ENCODE results near the gene AGBL4. TPM values are rescaled to one million over a fixed set of nuclear protein-coding genes. Genes with fewer than 3 reads are reported as not detected.

Gene AGBL4
- total RNA-seq, 1 donor from 2014 or later: not detected

DNA sequence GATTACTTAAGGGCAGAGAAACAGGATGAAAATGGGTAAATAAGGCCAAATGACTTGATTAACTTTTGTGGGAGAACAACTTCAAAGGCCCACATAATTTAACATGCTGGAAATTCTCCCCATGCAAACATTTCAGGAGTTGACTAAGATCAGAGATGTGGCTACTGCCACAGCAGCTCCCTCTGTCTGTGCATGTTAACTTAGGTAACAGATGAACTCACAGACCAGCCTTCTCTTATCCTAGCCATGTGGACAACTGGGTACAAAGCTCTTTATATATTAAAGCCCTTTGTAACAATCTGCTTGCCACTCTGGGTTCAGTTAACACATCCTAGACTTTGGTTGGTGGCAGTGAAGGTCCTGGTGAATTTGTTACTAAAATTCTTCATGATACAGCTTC is 1280.3 kb downstream of the AGBL4 start:
- H3K27ac Mint-ChIP-seq (ENCODE audit: unreplicated experiment): no peak overlapping the region
- DNase-seq (ENCODE audit: extremely low spot score, unreplicated experiment): no peak
- no peaks in the 10 kb centered on the region for H3K36me3 Mint-ChIP-seq (ENCODE audit: unreplicated experiment)
- peaks cover 5% of the 10 kb centered on the region for H3K9me3 Mint-ChIP-seq (ENCODE audit: unreplicated experiment)
- H3K4me1 Mint-ChIP-seq (ENCODE audit: unreplicated experiment): no peaks in the 10 kb centered on the region
- no peaks in the 10 kb centered on the region for H3K27me3 Mint-ChIP-seq (ENCODE audit: unreplicated experiment)
- TF ChIP-seq, protein P1, sequence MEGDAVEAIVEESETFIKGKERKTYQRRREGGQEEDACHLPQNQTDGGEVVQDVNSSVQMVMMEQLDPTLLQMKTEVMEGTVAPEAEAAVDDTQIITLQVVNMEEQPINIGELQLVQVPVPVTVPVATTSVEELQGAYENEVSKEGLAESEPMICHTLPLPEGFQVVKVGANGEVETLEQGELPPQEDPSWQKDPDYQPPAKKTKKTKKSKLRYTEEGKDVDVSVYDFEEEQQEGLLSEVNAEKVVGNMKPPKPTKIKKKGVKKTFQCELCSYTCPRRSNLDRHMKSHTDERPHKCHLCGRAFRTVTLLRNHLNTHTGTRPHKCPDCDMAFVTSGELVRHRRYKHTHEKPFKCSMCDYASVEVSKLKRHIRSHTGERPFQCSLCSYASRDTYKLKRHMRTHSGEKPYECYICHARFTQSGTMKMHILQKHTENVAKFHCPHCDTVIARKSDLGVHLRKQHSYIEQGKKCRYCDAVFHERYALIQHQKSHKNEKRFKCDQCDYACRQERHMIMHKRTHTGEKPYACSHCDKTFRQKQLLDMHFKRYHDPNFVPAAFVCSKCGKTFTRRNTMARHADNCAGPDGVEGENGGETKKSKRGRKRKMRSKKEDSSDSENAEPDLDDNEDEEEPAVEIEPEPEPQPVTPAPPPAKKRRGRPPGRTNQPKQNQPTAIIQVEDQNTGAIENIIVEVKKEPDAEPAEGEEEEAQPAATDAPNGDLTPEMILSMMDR (IDR thresholded peaks at IDR 0.05): no peak
- H3K4me3 Mint-ChIP-seq (ENCODE audit: unreplicated experiment): no peak overlapping the region

DNA sequence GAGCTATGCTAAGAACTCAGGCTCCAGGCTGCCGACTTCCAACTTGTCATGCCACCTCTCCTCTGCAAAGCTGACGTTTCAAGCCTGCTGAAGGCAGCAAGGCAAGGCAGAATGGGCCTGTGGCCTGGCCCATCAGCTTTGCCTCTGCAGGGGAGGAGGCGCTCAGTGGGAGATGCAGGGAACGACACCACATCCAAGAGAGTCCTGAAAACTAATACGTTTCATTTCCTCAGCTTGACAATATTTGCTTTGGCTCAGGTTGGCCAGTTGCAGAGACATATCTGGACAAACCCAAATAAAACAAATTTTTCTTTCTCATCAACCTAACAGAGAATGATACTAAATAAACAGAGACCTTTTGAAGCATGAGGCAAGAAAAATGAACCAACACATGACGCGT is 1282.4 kb downstream of the AGBL4 start:
- Mint-ChIP-seq H3K4me3 (ENCODE audit: unreplicated experiment) (no peak overlapping the region), H3K27ac (ENCODE audit: unreplicated experiment) (no peak overlapping the region), H3K4me1 (ENCODE audit: unreplicated experiment) (no peaks in the 10 kb centered on the region), H3K27me3 (ENCODE audit: unreplicated experiment) (no peaks in the 10 kb centered on the region), H3K9me3 (ENCODE audit: unreplicated experiment) (peaks cover 5% of the 10 kb centered on the region), H3K36me3 (ENCODE audit: unreplicated experiment) (no peaks in the 10 kb centered on the region)
- DNase-seq (ENCODE audit: extremely low spot score, unreplicated experiment): no peak
- TF ChIP-seq, protein P1 (IDR thresholded peaks at IDR 0.05): no peak

DNA sequence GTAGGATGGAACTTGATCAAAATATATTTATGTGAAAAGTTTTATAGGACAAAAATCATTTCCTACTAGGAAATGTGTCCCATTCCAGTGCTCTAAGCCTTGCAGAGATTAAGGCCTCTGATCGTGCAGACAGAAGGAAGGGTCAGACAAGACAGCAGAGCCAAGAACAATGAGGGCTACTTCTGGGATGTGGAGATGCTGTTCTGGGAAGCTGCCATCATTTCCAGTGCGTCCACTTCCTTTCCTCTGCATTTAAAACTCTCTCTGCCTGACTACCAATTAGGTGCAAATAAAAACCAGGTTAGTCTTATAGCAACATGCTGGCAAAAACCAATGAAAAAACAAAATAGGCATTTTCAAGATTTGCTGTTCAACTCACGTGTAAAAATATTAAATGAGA is 1283.1 kb downstream of the AGBL4 start:
- Mint-ChIP-seq H3K9me3 (ENCODE audit: unreplicated experiment) (peaks cover 5% of the 10 kb centered on the region), H3K4me3 (ENCODE audit: unreplicated experiment) (no peak overlapping the region), H3K27ac (ENCODE audit: unreplicated experiment) (no peak overlapping the region)

DNA sequence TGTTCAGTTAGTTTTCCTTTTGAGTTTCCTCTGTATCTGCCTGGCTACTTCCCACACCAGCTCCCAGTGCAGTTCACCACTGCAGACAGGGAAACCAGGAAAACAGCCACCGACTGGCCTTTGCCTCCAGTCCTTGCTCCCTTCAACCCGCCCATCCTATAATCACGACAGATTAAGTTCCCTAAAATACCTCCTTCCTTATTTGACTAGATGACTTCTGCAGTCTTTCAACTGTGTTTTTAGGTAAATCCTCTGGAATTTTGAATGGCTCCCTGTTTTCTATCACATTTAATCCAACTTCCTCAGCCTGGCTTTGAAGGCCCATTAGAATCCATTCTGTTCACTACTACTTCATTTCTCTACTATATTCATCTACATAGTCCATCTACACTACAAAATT is 1284.7 kb downstream of the AGBL4 start:
- Mint-ChIP-seq H3K4me3 (ENCODE audit: unreplicated experiment) (no peak overlapping the region), H3K9me3 (ENCODE audit: unreplicated experiment) (no peaks in the 10 kb centered on the region), H3K27me3 (ENCODE audit: unreplicated experiment) (no peaks in the 10 kb centered on the region), H3K4me1 (ENCODE audit: unreplicated experiment) (no peaks in the 10 kb centered on the region), H3K36me3 (ENCODE audit: unreplicated experiment) (no peaks in the 10 kb centered on the region), H3K27ac (ENCODE audit: unreplicated experiment) (no peak overlapping the region)
- DNase-seq (ENCODE audit: extremely low spot score, unreplicated experiment): no peak
- TF ChIP-seq, protein P1 (IDR thresholded peaks at IDR 0.05): no peak

More for the DNA sequence above, 1283.1 kb downstream of the AGBL4 start:
- no peaks in the 10 kb centered on the region for H3K4me1 Mint-ChIP-seq (ENCODE audit: unreplicated experiment)
- H3K36me3 Mint-ChIP-seq (ENCODE audit: unreplicated experiment): no peaks in the 10 kb centered on the region
- TF ChIP-seq, protein P1 (IDR thresholded peaks at IDR 0.05): no peak
- H3K27me3 Mint-ChIP-seq (ENCODE audit: unreplicated experiment): no peaks in the 10 kb centered on the region
- DNase-seq (ENCODE audit: extremely low spot score, unreplicated experiment): no peak

DNA sequence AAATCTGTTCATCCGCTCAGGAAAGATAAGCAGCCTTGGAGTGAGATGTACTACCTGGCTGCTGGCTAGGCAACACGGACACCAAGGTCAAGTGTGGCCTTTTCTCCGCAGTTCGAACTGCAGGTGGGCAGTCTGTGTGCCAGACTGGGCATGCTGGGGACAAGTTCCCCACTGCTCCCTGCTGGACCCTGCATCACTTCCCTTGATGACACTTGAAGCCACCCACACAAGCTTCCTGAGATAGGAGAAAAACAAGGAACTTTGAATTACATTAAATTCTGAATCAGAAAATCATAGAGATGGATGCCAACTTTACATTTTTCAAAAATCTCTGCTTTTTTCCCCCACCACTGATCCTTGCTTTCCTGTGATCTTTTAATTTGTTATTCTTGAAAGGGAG is 1285.4 kb downstream of the AGBL4 start:
- Mint-ChIP-seq H3K4me3 (ENCODE audit: unreplicated experiment) (no peak overlapping the region), H3K27ac (ENCODE audit: unreplicated experiment) (no peak overlapping the region), H3K4me1 (ENCODE audit: unreplicated experiment) (no peaks in the 10 kb centered on the region), H3K9me3 (ENCODE audit: unreplicated experiment) (no peaks in the 10 kb centered on the region), H3K27me3 (ENCODE audit: unreplicated experiment) (no peaks in the 10 kb centered on the region), H3K36me3 (ENCODE audit: unreplicated experiment) (no peaks in the 10 kb centered on the region)
- DNase-seq (ENCODE audit: extremely low spot score, unreplicated experiment): no peak
- TF ChIP-seq, protein P1 (IDR thresholded peaks at IDR 0.05): no peak

All from osteocyte (in vitro differentiated cells).